K562 (cell line): ENCODE measurements around the gene PRDX2. TPM values are rescaled to one million over a fixed set of nuclear protein-coding genes. Genes with fewer than 3 reads are reported as not detected.

ENCODE experiments used
- ARID1B ChIP-seq: fragments of 450-650 bp; IDR thresholded peaks from 2 replicates; pipeline ENCODE4 v1.6.1; 2016; ENCODE audit warnings: antibody characterized with exemption, mild to moderate bottlenecking, inconsistent platforms
- CEBPB ChIP-seq: fragments of 450-650 bp; IDR thresholded peaks from 2 replicates; pipeline ENCODE4 v1.6.1; 2016; ENCODE audit warnings: missing genetic modification characterization, missing compliant biosample characterization
- CUX1 ChIP-seq: fragments of 200-800 bp; sonication (Bioruptor generic); IDR thresholded peaks from 2 replicates; pipeline ENCODE4 v1.6.1; 2016; ENCODE audit warnings: missing genetic modification characterization, missing compliant biosample characterization
- ELF1 ChIP-seq: fragments of 200-800 bp; sonication (Bioruptor generic); IDR thresholded peaks from 2 replicates; pipeline ENCODE4 v1.6.1; 2016; ENCODE audit warnings: missing genetic modification characterization, missing compliant biosample characterization
- ERF ChIP-seq: fragments of 450-650 bp; formaldehyde crosslinking; IDR thresholded peaks from 2 replicates; pipeline ENCODE4 v1.4.0; 2020; ENCODE audit warnings: mild to moderate bottlenecking, mixed read lengths
- L3MBTL2 ChIP-seq: fragments of 450-650 bp; IDR thresholded peaks from 2 replicates; pipeline ENCODE4 v1.6.1; 2016; ENCODE audit warnings: mild to moderate bottlenecking, moderate library complexity
- NR0B1 ChIP-seq: fragments of 450-650 bp; IDR thresholded peaks from one replicate; pipeline ENCODE4 v1.6.1; 2018; ENCODE audit warnings: mild to moderate bottlenecking, moderate library complexity; ENCODE audit not compliant: partially characterized antibody
- RERE ChIP-seq: sonication (generic); formaldehyde crosslinking; IDR thresholded peaks from 2 replicates; pipeline ENCODE4 v1.8.0; 2023; ENCODE audit warnings: missing genetic modification reagents, mild to moderate bottlenecking, borderline replicate concordance
- ZC3H4 ChIP-seq: sonication (generic); formaldehyde crosslinking; IDR thresholded peaks from 2 replicates; pipeline ENCODE4 v1.9.0; 2021; ENCODE audit warnings: missing genetic modification reagents, borderline replicate concordance
- polyA plus RNA-seq, 8 experiments: library from polyadenylated mRNA; depleted of rRNA in 4 of 8; stranded (reverse) in 5 of 8; unstranded in 3 of 8; fragments of >200 nt; fragmentation: Nextera tagmentation in 2 of 8; fragmentation: Illumina TruSeq in 1 of 8; extraction: Ambion mirVana in 2 of 8; extraction: Trizol in 1 of 8; gene quantifications; 2 replicates each; pipeline versions ENCODE4 v1.2.1 to v1.2.3, GENCODE V29; 2011 to 2014; ENCODE audit warnings: inconsistent platforms in 1 of 8, missing spikeins in 1 of 8
- total RNA-seq, 7 experiments: library from RNA; depleted of rRNA in 6 of 7; stranded (reverse); fragments of >200 nt in 6 of 7; fragmentation: Illumina TruSeq in 2 of 7; extraction: Trizol in 2 of 7; gene quantifications; 2 replicates each; pipeline versions ENCODE4 v1.2.1 to v1.2.3, GENCODE V29; 2011 to 2021; ENCODE audit warnings: low replicate concordance in 1 of 7
- TF ChIP-seq, protein P1 (sequence below): fragments of 450-650 bp; IDR thresholded peaks from 2 replicates; pipeline ENCODE4 v1.6.1; 2016; ENCODE audit warnings: low read depth, mild to moderate bottlenecking, moderate library complexity
- TF ChIP-seq, protein P2 (sequence below): IDR thresholded peaks from 2 replicates; pipeline ENCODE4 v1.6.1; 2014; ENCODE audit warnings: antibody characterized with exemption

Gene PRDX2
- total and polyA plus RNA-seq, 9 of the 15 experiments (the other 6 are each of a cell fraction or from before 2014, with no cell fraction given), result 206 to 1,183 (median 415) TPM

DNA sequence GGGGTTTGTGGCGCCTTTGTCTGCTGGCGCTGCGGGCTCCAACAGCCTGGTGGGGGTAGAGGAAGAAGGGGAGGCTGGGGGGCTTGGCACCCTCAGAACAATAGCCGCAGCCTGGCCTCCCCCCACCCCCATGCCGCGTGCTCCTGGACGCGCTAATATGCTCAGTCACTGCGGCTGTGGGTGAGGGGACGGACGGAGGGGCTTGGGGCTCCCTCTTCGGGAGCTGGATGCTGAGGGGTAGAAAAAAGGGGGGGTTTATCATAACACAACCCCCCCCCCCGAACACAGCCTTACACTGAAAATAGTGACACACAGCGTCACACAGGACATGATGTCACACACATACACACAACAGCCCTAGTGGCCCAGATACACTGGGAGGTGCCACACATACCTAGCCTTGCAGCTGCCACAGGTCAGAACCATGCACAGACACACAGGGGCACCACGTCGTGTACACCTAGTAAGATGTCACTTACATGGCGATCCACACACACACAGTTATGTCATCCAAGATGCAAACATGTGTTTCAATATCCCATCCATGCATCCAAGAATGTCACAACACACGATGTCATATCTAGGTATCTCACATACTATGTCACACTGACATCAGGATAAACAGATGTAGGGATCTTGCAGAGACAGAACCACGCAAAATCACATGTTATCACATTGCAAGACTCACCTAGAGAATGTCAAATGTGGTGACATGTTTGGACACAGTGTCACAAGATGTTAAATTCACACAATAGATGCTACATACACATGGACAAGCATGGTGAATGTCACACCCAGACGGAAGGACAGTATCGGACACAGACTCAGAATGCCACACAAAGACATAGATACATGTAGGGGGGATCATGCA lies 37.5 kb upstream of the PRDX2 start (continued):
- TF ChIP-seq, protein P1, sequence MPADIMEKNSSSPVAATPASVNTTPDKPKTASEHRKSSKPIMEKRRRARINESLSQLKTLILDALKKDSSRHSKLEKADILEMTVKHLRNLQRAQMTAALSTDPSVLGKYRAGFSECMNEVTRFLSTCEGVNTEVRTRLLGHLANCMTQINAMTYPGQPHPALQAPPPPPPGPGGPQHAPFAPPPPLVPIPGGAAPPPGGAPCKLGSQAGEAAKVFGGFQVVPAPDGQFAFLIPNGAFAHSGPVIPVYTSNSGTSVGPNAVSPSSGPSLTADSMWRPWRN, result no peak
- TF ChIP-seq CEBPB (tag), result 0 out of 2 replicates have a peak, but pooled peaks have one; percentile 33
- no peak for TF ChIP-seq ERF (CRISPR knock-in tag)
- TF ChIP-seq ZC3H4 (CRISPR knock-in tag), result peak; percentile 60; the same call in 1 of the 2 replicates
- TF ChIP-seq ARID1B, result no peak
- TF ChIP-seq ELF1, result no peak
- no peak for TF ChIP-seq L3MBTL2
- TF ChIP-seq RERE (CRISPR knock-in tag), result no peak
- TF ChIP-seq CUX1 (CRISPR knock-in tag), result no peak
- TF ChIP-seq, protein P2, sequence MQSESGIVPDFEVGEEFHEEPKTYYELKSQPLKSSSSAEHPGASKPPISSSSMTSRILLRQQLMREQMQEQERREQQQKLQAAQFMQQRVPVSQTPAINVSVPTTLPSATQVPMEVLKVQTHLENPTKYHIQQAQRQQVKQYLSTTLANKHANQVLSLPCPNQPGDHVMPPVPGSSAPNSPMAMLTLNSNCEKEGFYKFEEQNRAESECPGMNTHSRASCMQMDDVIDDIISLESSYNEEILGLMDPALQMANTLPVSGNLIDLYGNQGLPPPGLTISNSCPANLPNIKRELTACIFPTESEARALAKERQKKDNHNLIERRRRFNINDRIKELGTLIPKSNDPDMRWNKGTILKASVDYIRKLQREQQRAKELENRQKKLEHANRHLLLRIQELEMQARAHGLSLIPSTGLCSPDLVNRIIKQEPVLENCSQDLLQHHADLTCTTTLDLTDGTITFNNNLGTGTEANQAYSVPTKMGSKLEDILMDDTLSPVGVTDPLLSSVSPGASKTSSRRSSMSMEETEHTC, result no peak
- TF ChIP-seq NR0B1, result no peak
